Nephron (organoid): ENCODE measurements around the gene MCF2L2.
"Not testable (repeated sequence)": the region's sequence is repeated elsewhere in the genome, so short reads cannot be mapped to it uniquely, and the experiment has no call there.

Source experiments
- H3K27ac Mint-ChIP-seq, 3 experiments: 2 replicates each; pipeline ENCODE4 v1.8.0; 2020; ENCODE audit warnings: mixed read lengths in 3 of 3, mild to moderate bottlenecking in 2 of 3, moderate library complexity in 1 of 3
- H3K27me3 Mint-ChIP-seq: 2 replicates; pipeline ENCODE4 v1.8.0; 2021; ENCODE audit warnings: low read depth, mild to moderate bottlenecking, moderate library complexity, mixed read lengths
- H3K36me3 Mint-ChIP-seq: 2 replicates; pipeline ENCODE4 v1.8.0; 2020; ENCODE audit warnings: low read depth, mixed read lengths
- H3K4me1 Mint-ChIP-seq: 2 replicates; pipeline ENCODE4 v1.8.0; 2020; ENCODE audit warnings: mixed read lengths
- H3K4me3 Mint-ChIP-seq, 3 experiments: 2 replicates each; pipeline ENCODE4 v1.8.0; 2020; ENCODE audit warnings: mild to moderate bottlenecking in 3 of 3, mixed read lengths in 3 of 3, moderate library complexity in 2 of 3
- H3K9me3 Mint-ChIP-seq: 2 replicates; pipeline ENCODE4 v1.8.0; 2020; ENCODE audit warnings: mixed read lengths
- TF ChIP-seq, protein P1 (sequence below), 3 experiments: fragments of 200-600 bp; sonication (generic); IDR thresholded peaks; one replicate each; pipeline ENCODE4 v1.5.0; 2021; ENCODE audit warnings: antibody characterized with exemption in 3 of 3; ENCODE audit not compliant: unreplicated experiment in 3 of 3

The MCF2L2 gene

DNA sequence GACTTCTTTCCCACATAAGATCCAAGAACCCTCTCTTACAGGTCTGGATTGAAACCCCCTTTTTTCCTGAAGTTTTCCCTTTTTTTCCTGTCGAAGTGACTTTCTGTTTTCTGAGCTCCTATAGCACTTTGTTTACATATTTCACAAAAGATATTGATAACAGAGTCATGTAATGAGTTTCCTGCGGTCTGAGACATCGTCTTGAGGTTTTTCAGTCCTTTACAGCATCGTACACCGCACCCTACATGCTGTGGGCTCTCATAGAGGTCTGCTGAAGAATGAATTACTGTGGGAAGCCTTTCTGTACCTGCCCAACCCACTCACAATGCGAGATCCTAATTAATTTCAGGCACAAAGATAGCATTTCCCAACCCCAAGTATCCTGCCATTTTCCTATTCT, 53.1 kb downstream of the MCF2L2 start:
- TF ChIP-seq, protein P1, sequence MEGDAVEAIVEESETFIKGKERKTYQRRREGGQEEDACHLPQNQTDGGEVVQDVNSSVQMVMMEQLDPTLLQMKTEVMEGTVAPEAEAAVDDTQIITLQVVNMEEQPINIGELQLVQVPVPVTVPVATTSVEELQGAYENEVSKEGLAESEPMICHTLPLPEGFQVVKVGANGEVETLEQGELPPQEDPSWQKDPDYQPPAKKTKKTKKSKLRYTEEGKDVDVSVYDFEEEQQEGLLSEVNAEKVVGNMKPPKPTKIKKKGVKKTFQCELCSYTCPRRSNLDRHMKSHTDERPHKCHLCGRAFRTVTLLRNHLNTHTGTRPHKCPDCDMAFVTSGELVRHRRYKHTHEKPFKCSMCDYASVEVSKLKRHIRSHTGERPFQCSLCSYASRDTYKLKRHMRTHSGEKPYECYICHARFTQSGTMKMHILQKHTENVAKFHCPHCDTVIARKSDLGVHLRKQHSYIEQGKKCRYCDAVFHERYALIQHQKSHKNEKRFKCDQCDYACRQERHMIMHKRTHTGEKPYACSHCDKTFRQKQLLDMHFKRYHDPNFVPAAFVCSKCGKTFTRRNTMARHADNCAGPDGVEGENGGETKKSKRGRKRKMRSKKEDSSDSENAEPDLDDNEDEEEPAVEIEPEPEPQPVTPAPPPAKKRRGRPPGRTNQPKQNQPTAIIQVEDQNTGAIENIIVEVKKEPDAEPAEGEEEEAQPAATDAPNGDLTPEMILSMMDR (IDR thresholded peaks at IDR 0.05; ENCODE audit: unreplicated experiment in 3 of 3), result no peak
- no peak overlapping the region for H3K27ac Mint-ChIP-seq
- H3K9me3 Mint-ChIP-seq, result no peaks in the 10 kb centered on the region
- no peaks in the 10 kb centered on the region for H3K36me3 Mint-ChIP-seq
- no peaks in the 10 kb centered on the region for H3K4me1 Mint-ChIP-seq
- H3K27me3 Mint-ChIP-seq, result peaks cover 5% of the 10 kb centered on the region
- H3K4me3 Mint-ChIP-seq, result no peak overlapping the region

DNA sequence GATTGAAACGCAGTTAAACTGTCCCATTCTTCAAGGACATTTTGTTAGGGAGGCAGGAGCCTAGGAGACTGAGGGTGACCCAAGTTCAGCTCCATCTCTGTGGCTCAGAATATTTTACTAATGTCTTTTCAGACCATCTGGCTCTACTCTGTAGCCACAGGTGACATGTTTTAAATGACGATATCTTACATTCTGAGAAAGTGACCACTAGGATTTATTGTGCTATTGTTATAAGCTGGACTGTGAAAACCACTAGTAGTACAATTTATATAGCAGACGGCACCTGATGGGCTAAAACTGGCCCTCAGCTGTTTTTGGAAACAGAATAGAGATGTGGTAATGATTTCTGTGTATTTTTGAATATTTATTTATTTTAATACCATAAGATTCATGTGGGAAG, 55.5 kb downstream of the MCF2L2 start:
- H3K4me1 Mint-ChIP-seq, result no peaks in the 10 kb centered on the region
- H3K36me3 Mint-ChIP-seq, result no peaks in the 10 kb centered on the region
- no peak overlapping the region for H3K4me3 Mint-ChIP-seq
- TF ChIP-seq, protein P1 (IDR thresholded peaks at IDR 0.05; ENCODE audit: unreplicated experiment in 3 of 3), result no peak
- no peak overlapping the region for H3K27ac Mint-ChIP-seq
- peaks cover 5% of the 10 kb centered on the region for H3K27me3 Mint-ChIP-seq
- no peaks in the 10 kb centered on the region for H3K9me3 Mint-ChIP-seq

DNA sequence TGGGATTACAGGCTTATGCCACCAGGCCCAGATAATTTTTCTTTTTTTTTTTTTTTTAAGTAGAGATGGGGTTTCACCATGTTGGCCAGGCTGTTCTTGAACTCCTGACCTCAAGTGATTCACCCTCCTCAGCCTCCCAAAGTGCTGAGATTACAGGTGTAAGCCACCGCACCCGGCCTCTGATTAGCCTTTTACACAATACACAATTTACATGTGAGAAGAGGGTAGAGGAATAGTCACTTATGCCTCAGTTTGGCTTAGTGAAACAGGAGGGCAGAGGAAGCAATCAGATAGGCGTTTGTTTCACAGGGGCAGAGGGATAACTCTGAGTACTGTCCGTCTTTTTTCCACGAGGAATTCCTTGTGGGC, 56.8 kb downstream of the MCF2L2 start:
- H3K27me3 Mint-ChIP-seq, H3K4me3 Mint-ChIP-seq, H3K36me3 Mint-ChIP-seq, H3K4me1 Mint-ChIP-seq, H3K9me3 Mint-ChIP-seq, H3K27ac Mint-ChIP-seq: not testable (repeated sequence)

DNA sequence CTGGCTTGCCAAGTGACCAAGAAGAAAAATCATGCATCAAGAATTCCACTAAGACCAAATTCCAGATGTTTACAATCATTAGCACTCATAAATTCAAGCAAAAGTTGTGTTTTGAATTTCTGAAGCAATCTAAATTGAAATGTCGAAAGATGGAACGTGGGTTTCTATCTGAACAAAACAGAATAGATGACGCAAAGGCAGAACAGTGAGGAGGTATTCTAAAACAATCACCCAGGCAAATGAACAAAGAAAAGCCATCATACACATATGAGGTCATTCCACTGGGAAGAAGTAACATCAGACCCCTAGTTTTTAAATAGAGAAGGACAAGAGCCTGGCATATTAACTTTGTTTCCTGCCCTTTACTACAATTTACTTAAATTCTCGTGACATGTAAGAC, 58.0 kb downstream of the MCF2L2 start:
- no peaks in the 10 kb centered on the region for H3K9me3 Mint-ChIP-seq
- H3K4me1 Mint-ChIP-seq, result no peaks in the 10 kb centered on the region
- no peaks in the 10 kb centered on the region for H3K36me3 Mint-ChIP-seq
- H3K4me3 Mint-ChIP-seq, result no peak overlapping the region
- peaks cover 4% of the 10 kb centered on the region for H3K27me3 Mint-ChIP-seq
- TF ChIP-seq, protein P1 (IDR thresholded peaks at IDR 0.05; ENCODE audit: unreplicated experiment in 3 of 3), result no peak
- no peak overlapping the region for H3K27ac Mint-ChIP-seq

DNA sequence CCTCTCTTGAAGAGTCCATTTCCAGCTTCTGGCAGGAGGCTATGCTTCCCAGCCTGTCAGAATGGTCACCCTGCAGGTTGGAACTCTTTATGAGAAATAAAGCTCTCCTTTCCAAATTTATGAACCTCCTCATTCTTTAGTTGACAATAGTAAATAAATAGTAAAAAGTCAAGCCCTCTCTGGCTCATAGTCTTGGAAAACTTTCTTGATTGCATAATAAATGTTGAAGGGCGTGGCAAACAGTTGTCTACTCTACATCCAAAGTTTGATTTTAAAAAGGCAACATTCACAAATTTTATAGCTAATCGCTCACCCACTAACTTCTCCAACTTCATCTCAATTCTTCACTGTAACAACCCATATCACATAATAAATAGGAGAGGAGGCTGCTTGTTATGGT, 58.8 kb downstream of the MCF2L2 start:
- Mint-ChIP-seq H3K9me3 (no peaks in the 10 kb centered on the region), H3K4me1 (no peaks in the 10 kb centered on the region), H3K27me3 (no peaks in the 10 kb centered on the region)

DNA sequence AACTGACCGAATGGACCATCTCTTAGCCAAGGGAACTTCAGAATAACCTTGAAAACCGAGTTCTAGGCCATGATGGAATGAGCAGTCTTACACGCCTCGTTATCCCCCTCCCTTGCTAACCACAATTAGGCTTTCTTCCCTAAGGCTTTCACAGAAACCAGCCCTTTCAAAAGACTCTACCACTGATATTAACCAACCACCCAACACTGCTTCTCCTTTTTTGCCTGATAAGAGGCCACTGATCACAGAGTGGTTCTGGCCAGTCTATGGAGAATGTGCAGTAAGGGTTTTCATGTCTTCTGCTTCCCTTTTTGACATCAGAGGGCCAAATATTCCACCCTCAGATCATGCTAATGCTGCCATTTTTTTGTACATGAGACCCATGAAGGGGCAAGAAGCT, 59.3 kb downstream of the MCF2L2 start:
- Mint-ChIP-seq H3K36me3 (no peaks in the 10 kb centered on the region), H3K27me3 (no peaks in the 10 kb centered on the region), H3K4me3 (no peak overlapping the region), H3K9me3 (no peaks in the 10 kb centered on the region), H3K4me1 (no peaks in the 10 kb centered on the region), H3K27ac (no peak overlapping the region)
- TF ChIP-seq, protein P1 (IDR thresholded peaks at IDR 0.05; ENCODE audit: unreplicated experiment in 3 of 3), result no peak

More for the DNA sequence above, 58.8 kb downstream of the MCF2L2 start:
- TF ChIP-seq, protein P1 (IDR thresholded peaks at IDR 0.05; ENCODE audit: unreplicated experiment in 3 of 3), result no peak
- Mint-ChIP-seq H3K27ac (no peak overlapping the region), H3K4me3 (no peak overlapping the region), H3K36me3 (no peaks in the 10 kb centered on the region)
